ENCODE results near the gene CEACAM4. TPM values are rescaled to one million over a fixed set of nuclear protein-coding genes. Genes with fewer than 3 reads are reported as not detected.
"Not testable (repeated sequence)": the region's sequence is repeated elsewhere in the genome, so short reads cannot be mapped to it uniquely, and the experiment has no call there.

Gene CEACAM4
- total RNA-seq, 1 donor from 2014 or later = 0.59 TPM

GRCh38 chr19:41584931-41585330 is 41.9 kb downstream of the CEACAM4 start:
- DNase-seq = no peak

- DNase-seq = no peak
Observed at GRCh38 chr19:41584260-41584810, 42.5 kb downstream of the CEACAM4 start.

- not testable (repeated sequence) for DNase-seq
Observed at GRCh38 chr19:41582577-41583182, 44.2 kb downstream of the CEACAM4 start.

- DNase-seq = not testable (repeated sequence)
Observed at GRCh38 chr19:41581068-41581467, 45.8 kb downstream of the CEACAM4 start.

- DNase-seq = no peak
Observed at GRCh38 chr19:41578886-41579285, 48.0 kb downstream of the CEACAM4 start.

- no peak for DNase-seq
Observed at GRCh38 chr19:41577833-41578232, 49.0 kb downstream of the CEACAM4 start.

- no peak for DNase-seq
Observed at GRCh38 chr19:41577144-41577830, 49.6 kb downstream of the CEACAM4 start.

- peak; percentile 6 for DNase-seq
Observed at GRCh38 chr19:41575998-41576397, 50.9 kb downstream of the CEACAM4 start, which contains the start of gene CEACAM21. CEACAM21 (plus strand) TSS chr19:41576166; CDS start chr19:41576275, 109 bp downstream.

GRCh38 chr19:41570639-41571112 is 56.2 kb downstream of the CEACAM4 start:
- no peak for DNase-seq

- DNase-seq = no peak
Observed at GRCh38 chr19:41570179-41570578, 56.7 kb downstream of the CEACAM4 start.

- no peak for DNase-seq
Observed at GRCh38 chr19:41569481-41570150, 57.3 kb downstream of the CEACAM4 start.

Small RNA genes within 50 kb of the gene (small RNA-seq; reads per million reads assigned to genes)
- not detected for gene AC243960.4 (ENCODE audit: low replicate concordance)

Other genes starting within 250 kb of the CEACAM4 start
- 10.1 TPM for gene EXOSC5, start 229.7 kb downstream of the CEACAM4 start, total RNA-seq
- 36.5 TPM for gene BCKDHA, start 229.3 kb downstream of the CEACAM4 start, total RNA-seq
- 1.6 TPM for gene B3GNT8, start 199.7 kb downstream of the CEACAM4 start, total RNA-seq
- 14.4 TPM for gene DMAC2, start 187.2 kb downstream of the CEACAM4 start, total RNA-seq
- gene ERICH4, start 183.9 kb downstream of the CEACAM4 start, total RNA-seq = not detected
- 1.2 TPM for gene CEACAM21, start 50.9 kb downstream of the CEACAM4 start, total RNA-seq
- gene CEACAM7, start 61.2 kb upstream of the CEACAM4 start, total RNA-seq = 0.30 TPM
- gene CEACAM5, start 81.6 kb upstream of the CEACAM4 start, total RNA-seq = 2.4 TPM
- gene CEACAM6, start 128.5 kb upstream of the CEACAM4 start, total RNA-seq = 5.0 TPM
- 1.5 TPM for gene CEACAM3, start 169.5 kb upstream of the CEACAM4 start, total RNA-seq
- gene LYPD4, start 217.6 kb upstream of the CEACAM4 start, total RNA-seq = not detected
- not detected for gene DMRTC2, start 218.0 kb upstream of the CEACAM4 start, total RNA-seq
- gene RPS19, start 233.2 kb upstream of the CEACAM4 start, total RNA-seq = 470 TPM